Measurements from ENCODE around the gene RASGRF1.

The RASGRF1 gene

GRCh38 chr15:79101866-79102581 is 11.4 kb upstream of the RASGRF1 start:
- DNase-seq (ENCODE audit: low read depth in 2 of 3, low spot score in 1 of 3): no peak

- no peak for DNase-seq (ENCODE audit: low read depth in 2 of 3, low spot score in 1 of 3)
Observed at GRCh38 chr15:79099692-79100091, 9.1 kb upstream of the RASGRF1 start.

GRCh38 chr15:79094611-79095021 is 4.0 kb upstream of the RASGRF1 start:
- DNase-seq (ENCODE audit: low read depth in 2 of 3, low spot score in 1 of 3): no peak

- no peak for DNase-seq (ENCODE audit: low read depth in 2 of 3, low spot score in 1 of 3)
Observed at GRCh38 chr15:79093352-79093935, 2.9 kb upstream of the RASGRF1 start.

GRCh38 chr15:79092382-79092781 is 1.8 kb upstream of the RASGRF1 start:
- no peak for DNase-seq (ENCODE audit: low read depth in 2 of 3, low spot score in 1 of 3)

GRCh38 chr15:79091204-79091867 is 756 bp upstream of the RASGRF1 start:
- peak in 2 of 3 donors; percentile 14 for DNase-seq (ENCODE audit: low read depth in 2 of 3, low spot score in 1 of 3)

- DNase-seq (ENCODE audit: low read depth in 2 of 3, low spot score in 1 of 3): no peak
Observed at GRCh38 chr15:79089890-79090486, 592 bp downstream of the RASGRF1 start.

GRCh38 chr15:79089331-79089889 is 1.2 kb downstream of the RASGRF1 start:
- DNase-seq (ENCODE audit: low read depth in 2 of 3, low spot score in 1 of 3): no peak

- DNase-seq (ENCODE audit: low read depth in 2 of 3, low spot score in 1 of 3): no peak
Observed at GRCh38 chr15:79088426-79089205, 2.0 kb downstream of the RASGRF1 start.

GRCh38 chr15:79086814-79087213 is 3.8 kb downstream of the RASGRF1 start:
- no peak for DNase-seq (ENCODE audit: low read depth in 2 of 3, low spot score in 1 of 3)

- no peak for DNase-seq (ENCODE audit: low read depth in 2 of 3, low spot score in 1 of 3)
Observed at GRCh38 chr15:79084308-79084968, 6.1 kb downstream of the RASGRF1 start.

- no peak for DNase-seq (ENCODE audit: low read depth in 2 of 3, low spot score in 1 of 3)
Observed at GRCh38 chr15:79083154-79083553, 7.4 kb downstream of the RASGRF1 start.

GRCh38 chr15:79082363-79083070 is 8.1 kb downstream of the RASGRF1 start:
- no peak for DNase-seq (ENCODE audit: low read depth in 2 of 3, low spot score in 1 of 3)

- no peak for DNase-seq (ENCODE audit: low read depth in 2 of 3, low spot score in 1 of 3)
Observed at GRCh38 chr15:79078763-79079410, 11.7 kb downstream of the RASGRF1 start.

GRCh38 chr15:79078003-79078402 is 12.6 kb downstream of the RASGRF1 start:
- no peak for DNase-seq (ENCODE audit: low read depth in 2 of 3, low spot score in 1 of 3)

- no peak for DNase-seq (ENCODE audit: low read depth in 2 of 3, low spot score in 1 of 3)
Observed at GRCh38 chr15:79076661-79077060, 13.9 kb downstream of the RASGRF1 start.

- no peak for DNase-seq (ENCODE audit: low read depth in 2 of 3, low spot score in 1 of 3)
Observed at GRCh38 chr15:79075256-79075655, 15.3 kb downstream of the RASGRF1 start.

- DNase-seq (ENCODE audit: low read depth in 2 of 3, low spot score in 1 of 3): no peak
Observed at GRCh38 chr15:79073336-79073735, 17.2 kb downstream of the RASGRF1 start.

GRCh38 chr15:79071901-79072300 is 18.7 kb downstream of the RASGRF1 start:
- DNase-seq (ENCODE audit: low read depth in 2 of 3, low spot score in 1 of 3): no peak
